Gastrocnemius medialis (tissue), 4 donors: ENCODE data around the gene GALNT18.

Experiments used
- POLR2A ChIP-seq, 2 donors: fragments of 450-650 bp; IDR thresholded peaks; one replicate each; pipeline ENCODE4 v1.6.1; 2017; ENCODE audit warnings: antibody characterized with exemption in 2 of 2, mild to moderate bottlenecking in 2 of 2, moderate library complexity in 2 of 2
- TF ChIP-seq, protein P1 (sequence below), 5 experiments: fragments of 450-650 bp in 3 of 5; fragments of 200-600 bp in 2 of 5; sonication (generic) in 2 of 5; IDR thresholded peaks in 4 of 5; conservative IDR thresholded peaks in 1 of 5; 1 replicate in 4 of 5; 2 replicates in 1 of 5; pipeline ENCODE4 v1.5.1; 2016 to 2019; ENCODE audit warnings: antibody characterized with exemption in 5 of 5, mild to moderate bottlenecking in 3 of 5, moderate library complexity in 3 of 5

DNA sequence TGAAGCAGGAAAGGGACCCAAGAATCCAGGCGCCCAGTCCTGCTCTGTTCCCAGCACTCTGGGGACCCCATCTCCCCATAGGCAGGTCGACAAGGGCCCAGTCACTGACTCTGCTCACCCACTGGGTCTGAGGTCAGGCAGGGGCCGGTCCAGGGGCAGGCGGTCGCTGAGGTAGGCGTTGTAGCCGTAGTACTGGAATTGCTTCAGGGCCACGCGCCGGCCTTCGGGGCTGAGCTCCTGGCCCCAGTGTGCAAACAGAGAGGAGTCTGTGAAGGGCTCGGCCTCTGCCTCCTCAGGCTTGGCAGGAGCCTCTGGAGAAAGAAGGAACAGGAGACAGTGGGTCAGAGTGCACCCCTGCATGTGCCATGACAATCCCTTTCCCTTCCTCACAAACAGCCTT, 173.2 kb downstream of the GALNT18 start:
- TF ChIP-seq POLR2A (IDR thresholded peaks at IDR 0.05): no peak
- TF ChIP-seq, protein P1, sequence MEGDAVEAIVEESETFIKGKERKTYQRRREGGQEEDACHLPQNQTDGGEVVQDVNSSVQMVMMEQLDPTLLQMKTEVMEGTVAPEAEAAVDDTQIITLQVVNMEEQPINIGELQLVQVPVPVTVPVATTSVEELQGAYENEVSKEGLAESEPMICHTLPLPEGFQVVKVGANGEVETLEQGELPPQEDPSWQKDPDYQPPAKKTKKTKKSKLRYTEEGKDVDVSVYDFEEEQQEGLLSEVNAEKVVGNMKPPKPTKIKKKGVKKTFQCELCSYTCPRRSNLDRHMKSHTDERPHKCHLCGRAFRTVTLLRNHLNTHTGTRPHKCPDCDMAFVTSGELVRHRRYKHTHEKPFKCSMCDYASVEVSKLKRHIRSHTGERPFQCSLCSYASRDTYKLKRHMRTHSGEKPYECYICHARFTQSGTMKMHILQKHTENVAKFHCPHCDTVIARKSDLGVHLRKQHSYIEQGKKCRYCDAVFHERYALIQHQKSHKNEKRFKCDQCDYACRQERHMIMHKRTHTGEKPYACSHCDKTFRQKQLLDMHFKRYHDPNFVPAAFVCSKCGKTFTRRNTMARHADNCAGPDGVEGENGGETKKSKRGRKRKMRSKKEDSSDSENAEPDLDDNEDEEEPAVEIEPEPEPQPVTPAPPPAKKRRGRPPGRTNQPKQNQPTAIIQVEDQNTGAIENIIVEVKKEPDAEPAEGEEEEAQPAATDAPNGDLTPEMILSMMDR (IDR thresholded peaks at IDR 0.05 in 4 of 5, conservative IDR thresholded peaks at IDR 0.05 in 1 of 5): no peak
